C4-2B (cell line): ENCODE data around the gene SRBD1.

Source experiments
- H3K27ac ChIP-seq: fragments of 450-650 bp; 2 replicates; pipeline ENCODE4 v1.5.1; 2017
- CTCF ChIP-seq: fragments of 450-650 bp; conservative IDR thresholded peaks from 2 replicates; pipeline ENCODE4 v1.5.1; 2017; ENCODE audit warnings: mild to moderate bottlenecking
- ZFX ChIP-seq: fragments of 450-650 bp; IDR thresholded peaks from 2 replicates; pipeline ENCODE4 v1.6.1; 2017

SRBD1 gene

GRCh38 chr2:45466053-45466452, 145.0 kb downstream of the SRBD1 start:
- TF ChIP-seq ZFX = no peak
- TF ChIP-seq CTCF = no peak
- no peak overlapping the region for H3K27ac ChIP-seq

- H3K27ac ChIP-seq = no peak overlapping the region
- no peak for TF ChIP-seq ZFX
- no peak for TF ChIP-seq CTCF
Observed at GRCh38 chr2:45460825-45461224, 150.2 kb downstream of the SRBD1 start.

GRCh38 chr2:45459860-45460259, 151.2 kb downstream of the SRBD1 start:
- TF ChIP-seq ZFX (no peak), CTCF (no peak)
- H3K27ac ChIP-seq = no peak overlapping the region

GRCh38 chr2:45458909-45459563, 152.0 kb downstream of the SRBD1 start:
- no peak overlapping the region for H3K27ac ChIP-seq
- no peak for TF ChIP-seq CTCF
- TF ChIP-seq ZFX = no peak

- H3K27ac ChIP-seq = no peak overlapping the region
Observed at GRCh38 chr2:45457211-45457945, 153.7 kb downstream of the SRBD1 start.

GRCh38 chr2:45452866-45453265, 158.2 kb downstream of the SRBD1 start:
- no peak overlapping the region for H3K27ac ChIP-seq
- TF ChIP-seq ZFX (no peak), CTCF (no peak)

More at GRCh38 chr2:45457211-45457945, 153.7 kb downstream of the SRBD1 start:
- TF ChIP-seq CTCF (no peak), ZFX (no peak)

- TF ChIP-seq ZFX (no peak), CTCF (no peak)
- H3K27ac ChIP-seq = no peak overlapping the region
Observed at GRCh38 chr2:45450634-45451033, 160.4 kb downstream of the SRBD1 start.
